ENCODE measurements around the gene NEDD4L. TPM values are rescaled to one million over a fixed set of nuclear protein-coding genes. Genes with fewer than 3 reads are reported as not detected.

Gene NEDD4L
- polyA plus RNA-seq, 1 of the 3 experiments (the other 2 are of a cell fraction), result 13.2 TPM

GRCh38 chr18:58163004-58163590 is 119.1 kb downstream of the NEDD4L start:
- Histone ChIP-seq H3K9ac (no peak overlapping the region), H3K36me3 (replicated peaks in 1 of 2; ENCODE audit: control insufficient read depth in 1 of 2, insufficient read depth in 2 of 2, low read length in 1 of 2) (no peaks in the 10 kb centered on the region), H3K27ac (ENCODE audit: low read depth in 2 of 2, low read length in 1 of 2) (no peak overlapping the region), H3K4me1 (ENCODE audit: control insufficient read depth in 1 of 2, insufficient read depth in 2 of 2, low read depth in 1 of 2, low read length in 1 of 2) (peaks cover 0 to 1% of the 10 kb centered on the region in 2 experiments; a peak in 1 of 4 replicates), H3K9me2 (no peaks in the 10 kb centered on the region), H3K4me3 (ENCODE audit: low read depth in 2 of 2, low read length in 1 of 2) (no peak overlapping the region), H2AFZ (ENCODE audit: low read depth) (no peak overlapping the region), H3F3A (replicated peaks; ENCODE audit: insufficient read depth) (no peaks in the 10 kb centered on the region), H4K20me1 (ENCODE audit: insufficient read depth) (no peaks in the 10 kb centered on the region), H3K9me3 (no peaks in the 10 kb centered on the region), H3K27me3 (ENCODE audit: insufficient read depth) (no peaks in the 10 kb centered on the region), H3K79me2 (ENCODE audit: insufficient read depth) (no peaks in the 10 kb centered on the region), H3K4me2 (no peak overlapping the region)
- TF ChIP-seq TCF12 (IDR thresholded peaks at IDR 0.05) (no peak), TAF1 (IDR thresholded peaks at IDR 0.05; ENCODE audit: borderline replicate concordance, low read depth, low read length) (no peak), RFX5 (IDR thresholded peaks at IDR 0.05; ENCODE audit: low read length) (no peak), MAX (IDR thresholded peaks at IDR 0.05; ENCODE audit: low read depth) (no peak), JUND (IDR thresholded peaks at IDR 0.05) (no peak), GABPA (IDR thresholded peaks at IDR 0.05; ENCODE audit: low read depth) (no peak)
- no peak for DNase-seq
- CTCF ChIA-PET, result interaction anchor here (1.3 to 1.5 kb wide), 2 partner anchors 13 to 27 kb away, joined by 3 read pairs; no protein-coding TSS in a partner anchor
- POLR2A ChIA-PET, result no interaction called here
- 90% methylated on average over 6 of the region's 6 CpGs for WGBS (ENCODE audit: low lambda C conversion rate)

- H3K4me2 ChIP-seq, result no peak overlapping the region
- WGBS (ENCODE audit: low lambda C conversion rate), result 89% methylated on average over 4 of the region's 4 CpGs
- H3K9ac ChIP-seq, result no peak overlapping the region
- H3K36me3 ChIP-seq (replicated peaks in 1 of 2; ENCODE audit: control insufficient read depth in 1 of 2, insufficient read depth in 2 of 2, low read length in 1 of 2), result no peaks in the 10 kb centered on the region
- H3K79me2 ChIP-seq (ENCODE audit: insufficient read depth), result no peaks in the 10 kb centered on the region
- no peak for DNase-seq
- H3K27ac ChIP-seq (ENCODE audit: low read depth in 2 of 2, low read length in 1 of 2), result no peak overlapping the region
- TF ChIP-seq MEF2A (IDR thresholded peaks at IDR 0.05; ENCODE audit: borderline replicate concordance, low read depth), result no peak
- TF ChIP-seq CHD2 (IDR thresholded peaks at IDR 0.05; ENCODE audit: low read length, partially characterized antibody), result no peak
- TF ChIP-seq TEAD4 (IDR thresholded peaks at IDR 0.05; ENCODE audit: borderline replicate concordance, insufficient read depth), result no peak
- no peak for TF ChIP-seq NFIC (IDR thresholded peaks at IDR 0.05; ENCODE audit: borderline replicate concordance)
- TF ChIP-seq YY1 (IDR thresholded peaks at IDR 0.05; ENCODE audit: low read depth), result no peak
- no peak for TF ChIP-seq FOXJ3 (CRISPR knock-in tag; IDR thresholded peaks at IDR 0.05)
- no peak for TF ChIP-seq TAF1 (IDR thresholded peaks at IDR 0.05; ENCODE audit: borderline replicate concordance, low read depth, low read length)
- TF ChIP-seq RFX5 (IDR thresholded peaks at IDR 0.05; ENCODE audit: low read length), result no peak
- TF ChIP-seq SIN3A (IDR thresholded peaks at IDR 0.05; ENCODE audit: borderline replicate concordance, low read depth, low read length), result no peak
- no peak for TF ChIP-seq MAX (IDR thresholded peaks at IDR 0.05; ENCODE audit: low read depth)
- no peaks in the 10 kb centered on the region for H3F3A ChIP-seq (replicated peaks; ENCODE audit: insufficient read depth)
- H3K27me3 ChIP-seq (ENCODE audit: insufficient read depth), result no peaks in the 10 kb centered on the region
- no peak overlapping the region for H2AFZ ChIP-seq (ENCODE audit: low read depth)
- no peaks in the 10 kb centered on the region for H4K20me1 ChIP-seq (ENCODE audit: insufficient read depth)
- no peaks in the 10 kb centered on the region for H3K9me3 ChIP-seq
- H3K4me1 ChIP-seq (ENCODE audit: control insufficient read depth in 1 of 2, insufficient read depth in 2 of 2, low read depth in 1 of 2, low read length in 1 of 2), result peaks cover 0 to 2% of the 10 kb centered on the region in 2 experiments; a peak in 1 of 4 replicates
- ChIA-PET CTCF (interaction anchor here (0.8 to 2.1 kb wide), 4 partner anchors 15 to 123 kb away, joined by 3 to 6 read pairs (median 4); partner anchors contain the start of gene NEDD4L), POLR2A (no interaction called here)
- H3K9me2 ChIP-seq, result no peaks in the 10 kb centered on the region
- H3K4me3 ChIP-seq (ENCODE audit: low read depth in 2 of 2, low read length in 1 of 2), result no peak overlapping the region
These were observed 122.3 kb downstream of the NEDD4L start for GRCh38 chr18:58166278-58166844.

Data from SK-N-SH (cell line).